Measurements from ENCODE around the gene XPNPEP1.
A peak's percentile ranks its signal among the peaks of the same experiment; 100 is the strongest.

Gene XPNPEP1

GRCh38 chr10:109862041-109862440 is 61.3 kb downstream of the XPNPEP1 start:
- no peaks in the 10 kb centered on the region for H3K27me3 Mint-ChIP-seq
- peaks cover 18% of the 10 kb centered on the region for H3K9me3 Mint-ChIP-seq
- DNase-seq (no peak), ATAC-seq (no peak)
- H3K4me3 Mint-ChIP-seq = no peak overlapping the region
- H3K4me1 Mint-ChIP-seq = peaks cover 3% of the 10 kb centered on the region
- H3K27ac Mint-ChIP-seq = no peak overlapping the region
- H3K36me3 Mint-ChIP-seq (ENCODE audit: low read depth) = peaks cover 52% of the 10 kb centered on the region

GRCh38 chr10:109861081-109861480 is 62.2 kb downstream of the XPNPEP1 start:
- Mint-ChIP-seq H3K4me3 (no peak overlapping the region), H3K9me3 (peaks cover 18% of the 10 kb centered on the region), H3K27ac (no peak overlapping the region), H3K27me3 (no peaks in the 10 kb centered on the region), H3K4me1 (peaks cover 3% of the 10 kb centered on the region), H3K36me3 (ENCODE audit: low read depth) (peaks cover 46% of the 10 kb centered on the region)
- no peak for ATAC-seq
- DNase-seq = no peak

GRCh38 chr10:109859221-109859620 is 64.1 kb downstream of the XPNPEP1 start:
- H3K27me3 Mint-ChIP-seq = no peaks in the 10 kb centered on the region
- DNase-seq = no peak
- no peak for ATAC-seq
- peaks cover 12% of the 10 kb centered on the region for H3K9me3 Mint-ChIP-seq
- peaks cover 3% of the 10 kb centered on the region for H3K4me1 Mint-ChIP-seq
- H3K36me3 Mint-ChIP-seq (ENCODE audit: low read depth) = peaks cover 27% of the 10 kb centered on the region
- no peak overlapping the region for H3K4me3 Mint-ChIP-seq
- no peak overlapping the region for H3K27ac Mint-ChIP-seq

GRCh38 chr10:109855746-109856145 is 67.6 kb downstream of the XPNPEP1 start:
- ATAC-seq = no peak
- peaks cover 18% of the 10 kb centered on the region for H3K4me1 Mint-ChIP-seq
- H3K27ac Mint-ChIP-seq = no peak overlapping the region

GRCh38 chr10:109853921-109854320 is 69.4 kb downstream of the XPNPEP1 start:
- H3K4me3 Mint-ChIP-seq = no peak overlapping the region
- peaks cover 15% of the 10 kb centered on the region for H3K4me1 Mint-ChIP-seq
- no peak overlapping the region for H3K27ac Mint-ChIP-seq
- peaks cover under 1% of the 10 kb centered on the region for H3K36me3 Mint-ChIP-seq (ENCODE audit: low read depth)
- peaks cover 2% of the 10 kb centered on the region for H3K27me3 Mint-ChIP-seq
- DNase-seq = no peak
- H3K9me3 Mint-ChIP-seq = no peaks in the 10 kb centered on the region
- ATAC-seq = no peak

More at GRCh38 chr10:109855746-109856145, 67.6 kb downstream of the XPNPEP1 start:
- Mint-ChIP-seq H3K4me3 (no peak overlapping the region), H3K9me3 (no peaks in the 10 kb centered on the region), H3K36me3 (ENCODE audit: low read depth) (peaks cover 11% of the 10 kb centered on the region), H3K27me3 (peaks cover 2% of the 10 kb centered on the region)
- no peak for DNase-seq

GRCh38 chr10:109852475-109853037 is 70.8 kb downstream of the XPNPEP1 start:
- Mint-ChIP-seq H3K9me3 (no peaks in the 10 kb centered on the region), H3K27ac (no peak overlapping the region), H3K4me1 (peaks cover 15% of the 10 kb centered on the region), H3K4me3 (no peak overlapping the region), H3K36me3 (ENCODE audit: low read depth) (no peaks in the 10 kb centered on the region), H3K27me3 (peaks cover 2% of the 10 kb centered on the region)
- DNase-seq (peak; percentile 78), ATAC-seq (peak; percentile 82)

- ATAC-seq (peak; percentile 25), DNase-seq (no peak)
- no peak overlapping the region for H3K4me3 Mint-ChIP-seq
- H3K36me3 Mint-ChIP-seq (ENCODE audit: low read depth) = no peaks in the 10 kb centered on the region
- H3K4me1 Mint-ChIP-seq = peaks cover 15% of the 10 kb centered on the region
- peaks cover 2% of the 10 kb centered on the region for H3K27me3 Mint-ChIP-seq
- H3K9me3 Mint-ChIP-seq = no peaks in the 10 kb centered on the region
- no peak overlapping the region for H3K27ac Mint-ChIP-seq
Observed at GRCh38 chr10:109851616-109852474, 71.5 kb downstream of the XPNPEP1 start.

- no peak overlapping the region for H3K4me3 Mint-ChIP-seq
- peaks cover 13% of the 10 kb centered on the region for H3K27me3 Mint-ChIP-seq
- H3K4me1 Mint-ChIP-seq = peaks cover 2% of the 10 kb centered on the region
- DNase-seq (no peak), ATAC-seq (no peak)
- no peak overlapping the region for H3K27ac Mint-ChIP-seq
- no peaks in the 10 kb centered on the region for H3K9me3 Mint-ChIP-seq
- no peaks in the 10 kb centered on the region for H3K36me3 Mint-ChIP-seq (ENCODE audit: low read depth)
Observed at GRCh38 chr10:109846832-109847231, 76.5 kb downstream of the XPNPEP1 start.

GRCh38 chr10:109845308-109845707 is 78.0 kb downstream of the XPNPEP1 start:
- ATAC-seq (no peak), DNase-seq (no peak)
- Mint-ChIP-seq H3K27me3 (peaks cover 13% of the 10 kb centered on the region), H3K9me3 (no peaks in the 10 kb centered on the region), H3K4me3 (no peak overlapping the region), H3K4me1 (no peaks in the 10 kb centered on the region), H3K36me3 (ENCODE audit: low read depth) (no peaks in the 10 kb centered on the region), H3K27ac (no peak overlapping the region)

- ATAC-seq (no peak), DNase-seq (no peak)
- peaks cover 9% of the 10 kb centered on the region for H3K27me3 Mint-ChIP-seq
- H3K27ac Mint-ChIP-seq = no peak overlapping the region
- no peak overlapping the region for H3K4me3 Mint-ChIP-seq
- no peaks in the 10 kb centered on the region for H3K9me3 Mint-ChIP-seq
- no peaks in the 10 kb centered on the region for H3K4me1 Mint-ChIP-seq
- no peaks in the 10 kb centered on the region for H3K36me3 Mint-ChIP-seq (ENCODE audit: low read depth)
Observed at GRCh38 chr10:109838592-109839244, 84.6 kb downstream of the XPNPEP1 start.

- no peaks in the 10 kb centered on the region for H3K4me1 Mint-ChIP-seq
- ATAC-seq = no peak
Observed at GRCh38 chr10:109837384-109837783, 85.9 kb downstream of the XPNPEP1 start.

GRCh38 chr10:109835257-109835656 is 88.1 kb downstream of the XPNPEP1 start:
- no peaks in the 10 kb centered on the region for H3K4me1 Mint-ChIP-seq
- DNase-seq (no peak), ATAC-seq (no peak)
- no peaks in the 10 kb centered on the region for H3K36me3 Mint-ChIP-seq (ENCODE audit: low read depth)
- no peak overlapping the region for H3K27ac Mint-ChIP-seq
- peaks cover 15% of the 10 kb centered on the region for H3K9me3 Mint-ChIP-seq
- no peak overlapping the region for H3K4me3 Mint-ChIP-seq
- H3K27me3 Mint-ChIP-seq = peaks cover 14% of the 10 kb centered on the region

More at GRCh38 chr10:109837384-109837783, 85.9 kb downstream of the XPNPEP1 start:
- H3K9me3 Mint-ChIP-seq = peaks cover 8% of the 10 kb centered on the region
- no peaks in the 10 kb centered on the region for H3K36me3 Mint-ChIP-seq (ENCODE audit: low read depth)
- H3K27me3 Mint-ChIP-seq = peaks cover 11% of the 10 kb centered on the region
- no peak for DNase-seq
- H3K4me3 Mint-ChIP-seq = no peak overlapping the region
- H3K27ac Mint-ChIP-seq = no peak overlapping the region

- ATAC-seq (no peak), DNase-seq (no peak)
- H3K9me3 Mint-ChIP-seq = peaks cover 15% of the 10 kb centered on the region
- no peaks in the 10 kb centered on the region for H3K36me3 Mint-ChIP-seq (ENCODE audit: low read depth)
- no peak overlapping the region for H3K4me3 Mint-ChIP-seq
- H3K27me3 Mint-ChIP-seq = peaks cover 12% of the 10 kb centered on the region
- H3K4me1 Mint-ChIP-seq = no peaks in the 10 kb centered on the region
- no peak overlapping the region for H3K27ac Mint-ChIP-seq
Observed at GRCh38 chr10:109831846-109832245, 91.5 kb downstream of the XPNPEP1 start.

- H3K27me3 Mint-ChIP-seq = no peaks in the 10 kb centered on the region
- H3K4me3 Mint-ChIP-seq = no peak overlapping the region
- no peaks in the 10 kb centered on the region for H3K4me1 Mint-ChIP-seq
- H3K27ac Mint-ChIP-seq = no peak overlapping the region
- no peak for DNase-seq
- no peak for ATAC-seq
- H3K9me3 Mint-ChIP-seq = no peaks in the 10 kb centered on the region
- no peaks in the 10 kb centered on the region for H3K36me3 Mint-ChIP-seq (ENCODE audit: low read depth)
Observed at GRCh38 chr10:109824206-109824605, 99.1 kb downstream of the XPNPEP1 start.

GRCh38 chr10:109823196-109823595 is 100.1 kb downstream of the XPNPEP1 start:
- Mint-ChIP-seq H3K4me1 (no peaks in the 10 kb centered on the region), H3K27me3 (no peaks in the 10 kb centered on the region), H3K36me3 (ENCODE audit: low read depth) (no peaks in the 10 kb centered on the region), H3K4me3 (no peak overlapping the region), H3K27ac (no peak overlapping the region), H3K9me3 (no peaks in the 10 kb centered on the region)
- no peak for DNase-seq
- ATAC-seq = no peak

Measured in activated naive CD8-positive, alpha-beta T cell treated with anti-CD3 and anti-CD28 coated beads, Interleukin-2, amount 50 U/mL, for 24 hours (primary cell).